GM18499 (cell line): ENCODE results near the gene ANKRD31.

Source experiments
- ATAC-seq: cut with Tn5 transposase; IDR thresholded peaks from one replicate; pipeline ENCODE4 v1.9.1; 2021; ENCODE audit warnings: moderate number of reproducible peaks; ENCODE audit not compliant: insufficient read depth, unreplicated experiment

The ANKRD31 gene

GRCh38 chr5:75072061-75072460, 164.6 kb downstream of the ANKRD31 start:
- ATAC-seq: no peak

DNA sequence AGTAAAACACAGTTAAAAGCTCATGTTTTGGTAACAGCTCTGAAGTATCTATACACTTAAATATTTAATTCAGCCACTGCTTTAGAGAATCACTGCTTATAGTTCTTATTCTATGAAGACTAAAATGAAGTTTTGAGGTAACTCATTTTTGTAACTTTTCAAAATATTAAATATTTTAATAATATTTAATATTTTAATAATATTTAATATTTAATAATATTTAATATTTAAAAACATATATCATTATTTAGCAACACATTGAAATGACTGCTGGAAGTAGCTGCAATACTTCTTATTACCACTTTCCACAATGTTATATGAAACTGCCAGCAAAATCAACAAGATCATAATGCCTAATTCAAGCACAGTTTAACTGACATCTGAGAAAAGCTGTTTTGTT, 165.6 kb downstream of the ANKRD31 start:
- no peak for ATAC-seq

DNA sequence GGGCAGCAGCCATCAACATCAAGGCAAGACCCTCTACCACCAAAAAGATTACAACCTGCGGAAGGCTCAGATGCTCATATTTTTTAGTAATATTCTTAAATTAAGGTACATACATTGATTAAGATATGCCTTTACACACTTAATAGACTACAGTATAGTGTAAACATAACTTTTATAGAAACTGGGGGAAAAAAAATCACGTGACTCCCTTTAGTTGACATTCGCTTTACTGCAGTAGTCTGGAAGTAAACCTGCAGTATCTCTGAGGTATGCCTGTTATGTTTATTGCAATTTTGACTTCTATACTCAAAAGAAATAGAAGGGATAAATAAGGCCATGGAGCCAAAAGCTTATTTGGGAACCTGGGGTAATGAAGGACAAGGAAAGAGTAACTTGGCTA, 169.2 kb downstream of the ANKRD31 start:
- no peak for ATAC-seq

DNA sequence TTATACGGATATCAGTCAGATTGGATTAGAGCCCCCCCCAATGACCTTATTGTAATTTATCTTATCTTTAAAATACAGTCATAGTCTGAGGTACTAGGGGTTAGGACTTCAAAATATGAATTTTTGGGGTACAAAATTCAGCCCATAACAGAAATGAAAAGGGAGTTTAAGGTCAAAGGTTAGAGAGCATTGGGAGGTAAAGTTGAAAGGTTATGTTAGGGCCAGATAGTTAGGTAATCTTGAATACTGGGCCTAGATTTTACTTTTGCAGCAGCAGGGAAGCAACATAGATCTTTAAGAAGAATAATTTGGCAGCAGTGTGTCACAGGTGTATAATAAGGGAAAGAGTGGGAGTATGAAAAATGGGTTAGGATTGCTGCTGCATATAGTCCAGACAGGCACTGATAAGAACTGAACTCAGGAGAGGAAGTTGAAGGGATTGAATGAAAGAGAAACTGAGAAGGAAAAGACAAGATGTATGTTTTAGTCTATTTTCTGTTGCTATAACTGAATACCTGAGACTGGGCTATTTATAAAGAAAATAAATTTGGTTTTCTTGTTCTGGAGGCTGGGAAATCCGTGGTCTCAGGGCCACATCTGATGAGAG, 173.7 kb downstream of the ANKRD31 start:
- ATAC-seq: no peak

GRCh38 chr5:75059912-75060545, 176.6 kb downstream of the ANKRD31 start:
- ATAC-seq: no peak

GRCh38 chr5:75058986-75059535, 177.6 kb downstream of the ANKRD31 start:
- no peak for ATAC-seq

- ATAC-seq: no peak
Observed at GRCh38 chr5:75057561-75057960, 179.1 kb downstream of the ANKRD31 start.

GRCh38 chr5:75055727-75056144, 180.9 kb downstream of the ANKRD31 start:
- ATAC-seq: no peak

DNA sequence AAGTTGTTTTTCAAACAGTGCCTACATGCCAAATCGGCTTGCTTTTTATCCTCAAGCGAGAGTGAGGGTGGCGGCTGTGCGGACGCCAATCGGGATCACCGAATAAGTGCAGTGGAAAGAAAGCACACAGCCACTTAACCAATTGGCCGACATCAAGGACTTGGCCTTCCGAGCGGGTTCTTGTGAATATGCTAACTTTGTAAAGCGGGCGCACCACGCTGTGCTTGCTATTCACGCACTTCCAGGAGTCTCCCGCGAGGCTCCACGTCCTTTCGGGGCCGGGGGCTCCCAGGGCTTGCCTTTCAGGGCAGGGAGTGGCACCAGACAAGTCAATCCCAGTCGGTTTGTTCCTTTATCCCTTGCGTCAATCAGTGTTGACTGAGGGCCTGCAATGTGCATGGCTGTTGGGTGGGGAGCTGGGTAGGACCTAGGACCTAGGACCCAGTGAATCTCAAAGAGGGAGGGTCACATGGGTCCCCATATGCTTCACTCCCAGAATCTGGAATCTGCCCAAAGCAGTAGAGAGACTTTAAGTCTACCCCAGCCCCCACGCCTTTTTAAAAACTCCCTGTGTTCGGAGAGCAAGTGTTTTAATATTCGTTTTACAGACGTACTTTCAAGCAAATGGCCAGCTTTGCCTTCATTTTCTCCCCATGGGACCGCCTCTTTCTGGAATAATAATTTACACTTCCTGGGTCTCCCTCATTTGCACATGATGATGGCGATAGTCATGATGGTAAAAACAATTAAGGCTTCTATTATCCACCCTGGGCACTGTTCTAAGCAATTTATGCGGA, 182.3 kb downstream of the ANKRD31 start:
- ATAC-seq: no peak

DNA sequence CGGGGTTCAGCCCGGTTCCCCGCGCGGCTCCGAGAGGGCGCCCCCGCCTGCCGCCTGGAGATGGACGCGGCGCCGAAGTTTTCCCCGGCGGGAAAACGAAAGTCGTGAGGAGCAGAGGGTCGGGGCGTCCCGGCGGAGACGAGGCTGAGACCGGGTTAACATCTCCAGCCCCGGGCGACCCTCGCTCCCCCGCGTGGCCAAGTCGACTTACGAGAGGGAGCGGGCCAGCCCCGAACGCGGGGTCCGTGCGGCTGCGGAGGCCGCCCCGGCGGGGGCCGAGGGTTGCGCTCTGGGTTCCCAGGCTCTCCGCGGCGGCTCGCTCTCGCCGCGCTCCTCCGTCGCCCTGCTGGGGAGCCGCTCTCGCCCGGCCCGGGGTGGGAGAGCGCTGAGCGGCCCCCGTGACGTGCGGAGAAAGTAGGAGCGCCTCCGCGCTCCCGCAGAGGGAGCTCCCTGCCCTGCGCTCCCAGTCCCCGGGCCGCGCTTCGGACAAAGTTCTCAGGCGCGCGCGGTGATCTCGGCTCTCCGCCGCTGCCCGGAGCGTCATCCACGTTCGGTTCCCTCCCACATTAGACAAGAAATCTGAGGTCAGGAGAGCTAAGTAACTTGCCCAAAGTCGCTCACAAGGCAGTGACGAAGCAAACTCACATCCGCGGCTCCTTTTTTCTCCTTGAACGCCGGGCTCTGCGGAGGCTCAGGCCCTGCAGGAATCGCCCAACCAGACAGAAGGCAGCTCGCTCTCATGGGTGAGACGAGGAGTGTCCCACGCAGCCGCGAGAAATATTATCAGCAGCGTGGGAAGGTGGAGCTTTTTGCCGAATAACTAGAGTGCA, 183.2 kb downstream of the ANKRD31 start:
- ATAC-seq: no peak

DNA sequence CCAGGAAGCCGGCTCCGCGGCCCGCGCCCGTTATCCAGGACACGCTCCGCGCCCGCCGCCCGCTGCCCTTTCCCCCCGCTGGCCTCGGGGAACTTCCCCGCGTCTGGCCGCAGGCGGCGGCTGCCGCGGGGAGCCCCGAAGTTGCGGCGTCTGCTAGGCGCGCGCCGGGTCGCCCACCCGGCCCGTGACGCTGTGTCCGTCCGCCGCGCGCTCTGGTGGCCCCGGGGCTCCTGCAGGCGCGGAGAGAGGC, 183.7 kb downstream of the ANKRD31 start:
- no peak for ATAC-seq

DNA sequence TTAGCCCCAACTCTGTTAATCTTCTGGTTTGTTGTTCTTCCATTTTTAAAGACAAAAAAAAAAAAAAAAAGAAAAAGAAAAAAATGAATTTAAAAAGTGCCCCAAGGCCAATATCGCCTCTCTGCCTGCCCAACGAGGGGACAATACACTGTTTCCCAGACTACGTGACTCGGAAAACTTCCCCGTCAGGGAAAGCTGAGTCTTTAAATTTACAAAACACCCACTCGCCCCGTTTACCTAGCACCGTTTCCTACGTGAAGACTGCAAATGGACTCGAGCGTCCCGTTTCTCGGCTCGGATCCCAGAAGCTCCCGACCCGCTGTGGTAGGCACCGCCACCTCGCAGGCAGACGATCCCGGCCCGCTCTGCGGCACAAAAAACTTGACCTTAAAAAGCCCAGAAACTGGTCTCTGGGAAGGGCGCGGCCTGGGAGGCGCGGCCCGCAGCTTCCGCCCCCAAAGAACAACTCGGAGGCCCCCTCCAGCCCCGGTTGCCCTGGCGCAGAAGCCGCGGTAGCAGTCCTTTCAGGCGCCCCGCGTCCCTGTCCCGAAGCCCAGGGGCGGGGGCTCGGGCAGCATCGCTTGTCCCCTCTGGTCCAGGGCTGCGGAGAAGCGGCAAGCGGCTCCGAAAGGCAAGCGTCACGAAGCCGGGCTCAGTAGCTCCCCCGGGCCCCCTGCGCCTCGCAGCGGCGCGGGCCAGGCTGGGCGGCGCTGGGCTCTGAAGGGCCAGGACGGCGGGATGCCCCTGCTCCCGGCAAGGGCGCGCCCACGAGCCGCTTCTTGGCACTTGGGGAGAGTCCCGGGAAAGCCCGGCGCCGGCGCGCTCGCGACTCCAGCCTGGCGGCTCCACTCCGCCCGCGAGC, 184.3 kb downstream of the ANKRD31 start, which contains the start of gene GCNT4:
Gene GCNT4, minus strand, starts transcription at position 367 of the 862 bp plus-strand sequence. CDS start 22,521 bp downstream, outside the sequence.
- no peak for ATAC-seq

GRCh38 chr5:75051217-75051751, 185.4 kb downstream of the ANKRD31 start:
- no peak for ATAC-seq

GRCh38 chr5:75050415-75050814, 186.3 kb downstream of the ANKRD31 start:
- no peak for ATAC-seq

DNA sequence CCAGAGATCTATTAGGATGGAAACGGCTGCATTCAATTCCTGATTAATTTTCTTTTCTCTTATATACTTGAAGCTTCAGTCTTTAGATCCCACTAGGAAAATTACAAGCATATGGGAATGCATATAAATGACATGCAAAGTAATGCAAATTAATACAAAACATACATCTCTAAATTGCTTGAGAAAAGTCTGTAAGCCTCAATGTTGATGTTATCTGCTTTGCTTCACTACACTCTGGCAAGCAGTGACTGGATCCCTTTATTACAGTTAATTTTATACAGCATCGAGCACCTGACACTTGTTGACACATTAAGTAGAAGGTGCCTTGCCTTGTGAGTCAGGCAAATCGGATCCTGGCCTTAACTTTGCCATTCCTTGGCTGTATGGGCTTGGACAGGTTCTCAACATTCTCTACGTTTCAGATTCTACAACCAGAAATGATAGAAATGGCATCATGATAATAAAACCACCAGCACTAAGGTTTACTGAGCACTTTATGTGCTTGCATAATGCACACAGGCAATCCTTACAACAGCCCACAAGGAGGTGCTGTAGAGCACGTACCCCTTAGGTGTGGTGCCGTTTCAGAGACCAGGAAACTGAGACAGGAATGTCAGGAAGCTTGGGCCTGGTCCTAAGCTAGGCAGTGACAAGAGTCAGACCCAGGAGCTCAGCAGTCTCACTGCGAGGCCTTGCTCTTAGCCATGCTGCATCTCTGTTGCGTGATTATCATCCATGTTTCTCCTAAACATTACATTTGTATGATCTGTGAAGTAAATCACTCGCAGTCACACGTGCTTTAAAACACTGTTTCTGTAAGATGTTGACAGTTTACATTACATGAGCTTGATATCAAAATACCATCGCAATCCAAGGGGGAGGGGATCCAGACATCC, 187.0 kb downstream of the ANKRD31 start:
- ATAC-seq: no peak

DNA sequence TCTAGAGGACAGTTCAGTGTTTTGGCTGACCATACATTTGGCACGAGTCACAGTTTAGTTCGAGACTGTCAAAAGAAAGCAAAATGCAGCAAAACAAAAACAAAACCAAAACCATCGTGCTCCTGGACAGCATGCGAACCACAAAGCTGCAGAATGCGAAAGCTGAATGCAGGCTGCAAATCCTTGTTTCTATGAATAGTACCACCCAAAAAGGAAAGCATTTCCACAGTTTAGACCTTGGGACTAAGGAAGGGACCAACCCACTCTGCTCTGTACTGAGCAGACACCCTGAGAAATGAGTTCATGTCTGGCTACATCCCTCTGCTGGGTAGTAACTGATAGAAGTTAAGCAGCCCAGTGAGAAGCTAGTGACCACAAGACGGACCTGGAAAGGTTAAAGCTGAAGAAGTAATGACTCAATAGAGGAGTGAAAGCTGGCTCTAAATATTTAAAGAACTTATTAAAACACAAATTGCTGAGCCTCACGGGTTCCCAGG, 188.2 kb downstream of the ANKRD31 start:
- no peak for ATAC-seq

DNA sequence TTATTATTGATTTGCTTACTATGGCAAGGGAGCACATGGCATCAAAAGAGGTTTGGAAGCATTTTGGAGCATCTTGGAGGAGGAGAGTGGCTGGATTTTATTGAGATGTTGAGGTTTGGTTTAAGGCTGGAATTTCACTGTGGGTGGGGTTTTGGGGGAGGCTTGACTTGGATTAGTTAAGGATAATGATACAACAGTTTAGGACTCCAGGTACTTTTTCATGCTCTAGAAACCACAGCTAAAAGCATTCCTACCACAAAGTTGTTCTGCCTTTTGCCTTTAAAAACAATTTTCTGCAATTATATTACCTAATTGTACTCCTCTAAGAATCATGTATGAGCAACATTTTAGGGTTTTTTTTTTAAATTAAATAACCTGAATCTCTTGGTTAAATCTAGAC, 189.3 kb downstream of the ANKRD31 start:
- ATAC-seq: no peak
